GM06990 (cell line): ENCODE results near the gene KCNQ2.

Source experiments
- DNase-seq: peaks from one replicate; pipeline ENCODE4 v3.0.0-alpha.2; 2011; ENCODE audit not compliant: insufficient read length; ENCODE audit errors: extremely low read depth
- H3K27me3 ChIP-seq: replicated peaks from 2 replicates; pipeline ENCODE4 v1.6.0; 2011; ENCODE audit warnings: low read length; ENCODE audit not compliant: control insufficient read depth, insufficient read depth
- H3K36me3 ChIP-seq: 2 replicates; pipeline ENCODE4 v1.5.1; 2011; ENCODE audit warnings: low read length; ENCODE audit not compliant: control insufficient read depth, insufficient read depth
- H3K4me3 ChIP-seq: replicated peaks from 2 replicates; pipeline ENCODE4 v1.5.1; 2011; ENCODE audit warnings: low read depth, mild to moderate bottlenecking, control low read depth, low read length
- CTCF ChIP-seq: IDR thresholded peaks from 2 replicates; pipeline ENCODE4 v1.5.1; 2011; ENCODE audit warnings: low read length, control low read depth, mild to moderate bottlenecking, inconsistent platforms; ENCODE audit not compliant: insufficient read depth, poor library complexity, severe bottlenecking

Gene KCNQ2

GRCh38 chr20:63471981-63472831 is at the start of gene KCNQ2:
Gene KCNQ2, minus strand, starts transcription at chr20:63472655. Its CDS starts 192 bp downstream, at chr20:63472463.
- Histone ChIP-seq H3K27me3 (peaks cover 5% of the 10 kb centered on the region), H3K36me3 (no peaks in the 10 kb centered on the region), H3K4me3 (no peak within 1 kb of the TSS)
- no peak for DNase-seq
- TF ChIP-seq CTCF, result no peak

- no peak for TF ChIP-seq CTCF
- Histone ChIP-seq H3K36me3 (peaks cover 13% of the 10 kb centered on the region), H3K27me3 (no peaks in the 10 kb centered on the region), H3K4me3 (peak overlapping the region; percentile 90)
- no peak for DNase-seq
Observed at GRCh38 chr20:63521602-63522001, 49.1 kb upstream of the KCNQ2 start.

GRCh38 chr20:63520934-63521601 is 48.6 kb upstream of the KCNQ2 start:
- peak; percentile 85 for DNase-seq
- Histone ChIP-seq H3K27me3 (no peaks in the 10 kb centered on the region), H3K36me3 (peaks cover 13% of the 10 kb centered on the region), H3K4me3 (peak overlapping the region; percentile 90)
- TF ChIP-seq CTCF, result peak; percentile 28

DNA sequence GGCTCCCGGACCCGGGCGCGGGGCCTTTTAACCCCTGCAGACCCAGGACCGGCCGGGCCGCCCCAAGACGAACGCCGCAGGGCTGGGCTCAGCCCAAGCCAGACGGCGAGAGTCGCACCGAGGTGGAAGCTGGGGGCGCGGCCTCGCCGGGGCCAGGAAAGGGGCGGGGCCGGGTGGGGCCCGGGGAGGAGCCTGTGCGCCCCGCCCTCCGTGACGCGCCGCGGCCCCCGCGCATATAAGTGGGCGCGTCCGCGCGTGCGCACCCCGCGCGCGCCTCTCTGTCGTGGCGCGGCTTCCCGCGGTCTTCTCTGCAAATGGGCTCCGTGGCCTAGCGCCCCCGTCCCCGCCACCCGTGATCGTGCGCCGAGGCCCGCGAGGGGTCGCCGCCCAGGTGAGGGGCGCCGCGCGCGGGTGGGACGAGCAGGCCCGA is 48.1 kb upstream of the KCNQ2 start, which contains the start of gene PPDPF:
PPDPF (plus strand) TSS at position 262 of the 430 bp plus-strand sequence. CDS start 544 bp downstream, outside the sequence.
- Histone ChIP-seq H3K4me3 (peak within 1 kb of the TSS; percentile 90), H3K36me3 (peaks cover 13% of the 10 kb centered on the region), H3K27me3 (no peaks in the 10 kb centered on the region)
- peak; percentile 87 for DNase-seq
- TF ChIP-seq CTCF, result no peak

GRCh38 chr20:63519668-63520503 is 47.4 kb upstream of the KCNQ2 start:
- DNase-seq, result peak; percentile 77
- H3K36me3 ChIP-seq, result peaks cover 13% of the 10 kb centered on the region
- no peaks in the 10 kb centered on the region for H3K27me3 ChIP-seq
- peak overlapping the region; percentile 90 for H3K4me3 ChIP-seq
- no peak for TF ChIP-seq CTCF
